WTC11 (cell line): ENCODE measurements around the gene ALKBH2. TPM values are rescaled to one million over a fixed set of nuclear protein-coding genes. Genes with fewer than 3 reads are reported as not detected.
A peak's percentile ranks its signal among the peaks of the same experiment; 100 is the strongest.

Experiments used
- ATAC-seq: fragments of 200-7000 bp; cut with Tn5 transposase; 2 replicates; pipeline ENCODE4 v1.10.0; 2021; ENCODE audit warnings: mild to moderate bottlenecking, moderate library complexity
- CTCF ChIA-PET: fragments of 300-600 bp; sonication (Branson Sonifier 250); formaldehyde crosslinking; loops from one replicate; lab custom pipeline; 2021; ENCODE audit warnings: antibody characterized with exemption; lab: Charles Lee
- POLR2A ChIA-PET: fragments of 350-600 bp; sonication (Branson Sonifier 250); formaldehyde crosslinking; loops from one replicate; lab custom pipeline; 2021; ENCODE audit warnings: antibody characterized with exemption; lab: Charles Lee
- DNase-seq: peaks from one replicate; pipeline ENCODE4 v3.0.0; 2021; ENCODE audit warnings: low spot score
- H3K27ac Mint-ChIP-seq: 2 replicates; pipeline ENCODE4 v1.8.0; 2021; ENCODE audit warnings: mixed read lengths
- H3K27me3 Mint-ChIP-seq: 2 replicates; pipeline ENCODE4 v1.8.0; 2021; ENCODE audit warnings: low read depth, mild to moderate bottlenecking, moderate library complexity, mixed read lengths
- H3K36me3 Mint-ChIP-seq: 2 replicates; pipeline ENCODE4 v1.8.0; 2021; ENCODE audit warnings: mixed read lengths
- H3K4me1 Mint-ChIP-seq: 2 replicates; pipeline ENCODE4 v1.8.0; 2022; ENCODE audit warnings: mixed read lengths
- H3K4me3 Mint-ChIP-seq: 2 replicates; pipeline ENCODE4 v1.8.0; 2021; ENCODE audit warnings: mild to moderate bottlenecking, moderate library complexity, mixed read lengths
- H3K9me3 Mint-ChIP-seq: 2 replicates; pipeline ENCODE4 v1.8.0; 2021; ENCODE audit warnings: mixed read lengths
- CBFB ChIP-seq: sonication (generic); formaldehyde crosslinking; IDR thresholded peaks from 2 replicates; pipeline ENCODE4 v1.8.1; 2022; ENCODE audit warnings: mild to moderate bottlenecking, low read depth, missing genetic modification reagents
- FOXP1 ChIP-seq: sonication (generic); formaldehyde crosslinking; IDR thresholded peaks from 2 replicates; pipeline ENCODE4 v1.8.0; 2022; ENCODE audit warnings: missing genetic modification reagents, mild to moderate bottlenecking, moderate library complexity, borderline replicate concordance
- HMGA2 ChIP-seq: fragments of 250-450 bp; sonication (Bioruptor Pico); IDR thresholded peaks from 2 replicates; pipeline ENCODE4 v1.4.0; 2021; ENCODE audit warnings: mild to moderate bottlenecking, moderate library complexity
- NR1H2 ChIP-seq: sonication (generic); formaldehyde crosslinking; IDR thresholded peaks from 2 replicates; pipeline ENCODE4 v1.9.0; 2021; ENCODE audit warnings: mild to moderate bottlenecking, moderate library complexity, missing genetic modification reagents
- NR2C2 ChIP-seq: sonication (generic); formaldehyde crosslinking; IDR thresholded peaks from 2 replicates; pipeline ENCODE4 v1.8.0; 2022; ENCODE audit warnings: mild to moderate bottlenecking, missing genetic modification reagents
- SOX15 ChIP-seq: fragments of 250-450 bp; sonication (Bioruptor Pico); IDR thresholded peaks from 2 replicates; pipeline ENCODE4 v1.9.0; 2021; ENCODE audit warnings: mild to moderate bottlenecking
- TCF7 ChIP-seq: sonication (generic); formaldehyde crosslinking; IDR thresholded peaks from 2 replicates; pipeline ENCODE4 v1.8.0; 2022; ENCODE audit warnings: mild to moderate bottlenecking, low read depth, missing genetic modification reagents, moderate library complexity
- ZNF396 ChIP-seq: fragments of 250-450 bp; sonication (Bioruptor Pico); IDR thresholded peaks from 2 replicates; pipeline ENCODE4 v1.8.0; 2021; ENCODE audit warnings: mild to moderate bottlenecking, moderate library complexity, borderline replicate concordance
- total RNA-seq: library from RNA; stranded (reverse); gene quantifications from 3 replicates; pipeline ENCODE4 v1.2.3, GENCODE V29; 2021
- TF ChIP-seq, protein P1 (sequence below): fragments of 200-600 bp; IDR thresholded peaks from 2 replicates; pipeline ENCODE4 v1.8.0; 2022; ENCODE audit warnings: antibody characterized with exemption
- TF ChIP-seq, protein P2 (sequence below): sonication (generic); formaldehyde crosslinking; IDR thresholded peaks from 2 replicates; pipeline ENCODE4 v1.8.1; 2022; ENCODE audit warnings: low read depth, mild to moderate bottlenecking, moderate library complexity, missing genetic modification reagents, borderline replicate concordance
- TF ChIP-seq, protein P3 (sequence below): sonication (generic); formaldehyde crosslinking; conservative IDR thresholded peaks from 2 replicates; pipeline ENCODE4 v1.8.1; 2022; ENCODE audit warnings: mild to moderate bottlenecking, missing genetic modification reagents
- TF ChIP-seq, protein P4 (sequence below): fragments of 250-450 bp; sonication (Bioruptor Pico); IDR thresholded peaks from 2 replicates; pipeline ENCODE4 v1.9.0; 2021; ENCODE audit warnings: moderate library complexity, mild to moderate bottlenecking, inconsistent platforms, borderline replicate concordance
- TF ChIP-seq, protein P5 (sequence below): sonication (generic); formaldehyde crosslinking; IDR thresholded peaks from 2 replicates; pipeline ENCODE4 v1.8.0; 2022; ENCODE audit warnings: mild to moderate bottlenecking, missing genetic modification reagents
- TF ChIP-seq, protein P6 (sequence below): sonication (generic); formaldehyde crosslinking; IDR thresholded peaks from 2 replicates; pipeline ENCODE4 v1.8.0; 2022; ENCODE audit warnings: mild to moderate bottlenecking, missing genetic modification reagents
- TF ChIP-seq, protein P7 (sequence below): sonication (generic); formaldehyde crosslinking; IDR thresholded peaks from 2 replicates; pipeline ENCODE4 v1.8.1; 2023; ENCODE audit warnings: mild to moderate bottlenecking, missing genetic modification reagents, borderline replicate concordance
- TF ChIP-seq, protein P8 (sequence below): fragments of 250-450 bp; sonication (Bioruptor Pico); IDR thresholded peaks from 2 replicates; pipeline ENCODE4 v1.9.0; 2021; ENCODE audit warnings: mild to moderate bottlenecking, borderline replicate concordance
- TF ChIP-seq, protein P9 (sequence below): sonication (generic); formaldehyde crosslinking; IDR thresholded peaks from 2 replicates; pipeline ENCODE4 v1.8.1; 2022; ENCODE audit warnings: missing genetic modification reagents, borderline replicate concordance

ALKBH2 gene
- total RNA-seq, 1 experiment from 2014 or later: 15.2 TPM

DNA sequence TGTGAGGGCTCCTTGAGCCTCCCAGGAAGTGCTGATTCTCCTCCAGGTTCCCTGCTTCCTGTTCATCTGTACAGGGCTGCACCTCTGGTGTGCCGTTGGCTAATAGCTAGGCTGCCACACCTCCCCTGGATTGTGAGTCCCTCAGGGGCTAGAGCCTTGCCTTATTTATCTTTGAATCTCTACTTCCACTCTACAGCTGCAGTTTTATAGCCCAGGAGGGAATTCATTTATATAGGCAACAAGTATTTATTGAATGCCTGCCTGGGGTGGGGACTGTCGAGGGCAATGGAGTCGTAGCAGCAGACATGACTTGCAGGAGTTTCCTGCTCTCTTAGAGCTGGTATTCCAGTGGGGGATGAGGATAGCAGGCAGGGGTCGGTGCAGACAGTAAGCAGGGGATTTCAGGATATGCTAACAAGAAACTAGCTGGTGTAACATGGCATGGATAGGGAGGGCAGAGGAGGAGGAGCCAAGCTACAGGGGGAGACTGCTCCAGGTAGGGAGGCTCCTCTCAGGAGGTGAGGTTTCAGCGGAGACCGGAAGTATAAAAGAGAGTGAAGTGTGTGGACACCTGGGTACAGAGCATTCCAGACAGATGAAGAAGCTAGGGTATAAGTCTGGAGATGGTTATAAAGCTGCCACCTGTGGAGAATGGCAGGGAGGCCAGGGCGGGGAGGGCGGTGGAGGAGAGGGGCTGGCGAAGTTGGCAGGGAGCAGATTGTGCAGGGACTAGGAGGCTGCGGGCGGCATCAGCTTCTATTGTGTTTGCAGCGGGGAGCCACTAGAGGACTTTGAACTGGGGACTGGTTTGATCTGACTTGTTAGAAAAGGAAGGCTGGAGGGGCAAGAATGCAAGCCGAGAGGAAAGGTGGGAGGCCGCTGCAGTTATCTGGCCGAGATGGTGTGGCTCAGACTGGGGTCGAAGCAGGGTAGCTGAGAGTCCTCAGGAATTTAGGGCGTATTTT lies 23.7 kb downstream of the ALKBH2 start:
- peaks cover 15% of the 10 kb centered on the region for H3K4me1 Mint-ChIP-seq
- ChIA-PET POLR2A (interaction anchor here (0.8 kb wide), 1 partner anchor 17 kb away, joined by 3 read pairs; the partner anchor contains the start of gene USP30), CTCF (interaction anchor here (0.7 to 1.9 kb wide), 14 partner anchors 9 to 316 kb away, joined by 3 to 9 read pairs (median 6); partner anchors contain the start of genes ALKBH2, UNG and USP30)
- no peaks in the 10 kb centered on the region for H3K27me3 Mint-ChIP-seq
- peak; percentile 56 for DNase-seq
- peaks cover under 1% of the 10 kb centered on the region for H3K9me3 Mint-ChIP-seq
- peak overlapping the region; percentile 52 for H3K4me3 Mint-ChIP-seq
- ATAC-seq: peak; percentile 85
- H3K36me3 Mint-ChIP-seq: peaks cover 2% of the 10 kb centered on the region
- peak overlapping the region; percentile 92 for H3K27ac Mint-ChIP-seq
- TF ChIP-seq, protein P1, sequence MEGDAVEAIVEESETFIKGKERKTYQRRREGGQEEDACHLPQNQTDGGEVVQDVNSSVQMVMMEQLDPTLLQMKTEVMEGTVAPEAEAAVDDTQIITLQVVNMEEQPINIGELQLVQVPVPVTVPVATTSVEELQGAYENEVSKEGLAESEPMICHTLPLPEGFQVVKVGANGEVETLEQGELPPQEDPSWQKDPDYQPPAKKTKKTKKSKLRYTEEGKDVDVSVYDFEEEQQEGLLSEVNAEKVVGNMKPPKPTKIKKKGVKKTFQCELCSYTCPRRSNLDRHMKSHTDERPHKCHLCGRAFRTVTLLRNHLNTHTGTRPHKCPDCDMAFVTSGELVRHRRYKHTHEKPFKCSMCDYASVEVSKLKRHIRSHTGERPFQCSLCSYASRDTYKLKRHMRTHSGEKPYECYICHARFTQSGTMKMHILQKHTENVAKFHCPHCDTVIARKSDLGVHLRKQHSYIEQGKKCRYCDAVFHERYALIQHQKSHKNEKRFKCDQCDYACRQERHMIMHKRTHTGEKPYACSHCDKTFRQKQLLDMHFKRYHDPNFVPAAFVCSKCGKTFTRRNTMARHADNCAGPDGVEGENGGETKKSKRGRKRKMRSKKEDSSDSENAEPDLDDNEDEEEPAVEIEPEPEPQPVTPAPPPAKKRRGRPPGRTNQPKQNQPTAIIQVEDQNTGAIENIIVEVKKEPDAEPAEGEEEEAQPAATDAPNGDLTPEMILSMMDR: no peak
- TF ChIP-seq, protein P2, sequence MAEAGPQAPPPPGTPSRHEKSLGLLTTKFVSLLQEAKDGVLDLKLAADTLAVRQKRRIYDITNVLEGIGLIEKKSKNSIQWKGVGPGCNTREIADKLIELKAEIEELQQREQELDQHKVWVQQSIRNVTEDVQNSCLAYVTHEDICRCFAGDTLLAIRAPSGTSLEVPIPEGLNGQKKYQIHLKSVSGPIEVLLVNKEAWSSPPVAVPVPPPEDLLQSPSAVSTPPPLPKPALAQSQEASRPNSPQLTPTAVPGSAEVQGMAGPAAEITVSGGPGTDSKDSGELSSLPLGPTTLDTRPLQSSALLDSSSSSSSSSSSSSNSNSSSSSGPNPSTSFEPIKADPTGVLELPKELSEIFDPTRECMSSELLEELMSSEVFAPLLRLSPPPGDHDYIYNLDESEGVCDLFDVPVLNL (CRISPR knock-in tag): no peak
- TF ChIP-seq, protein P3, sequence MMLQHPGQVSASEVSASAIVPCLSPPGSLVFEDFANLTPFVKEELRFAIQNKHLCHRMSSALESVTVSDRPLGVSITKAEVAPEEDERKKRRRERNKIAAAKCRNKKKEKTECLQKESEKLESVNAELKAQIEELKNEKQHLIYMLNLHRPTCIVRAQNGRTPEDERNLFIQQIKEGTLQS (CRISPR knock-in tag): no peak
- TF ChIP-seq NR2C2 (CRISPR knock-in tag): no peak
- no peak for TF ChIP-seq HMGA2 (CRISPR knock-in tag)
- TF ChIP-seq, protein P4, sequence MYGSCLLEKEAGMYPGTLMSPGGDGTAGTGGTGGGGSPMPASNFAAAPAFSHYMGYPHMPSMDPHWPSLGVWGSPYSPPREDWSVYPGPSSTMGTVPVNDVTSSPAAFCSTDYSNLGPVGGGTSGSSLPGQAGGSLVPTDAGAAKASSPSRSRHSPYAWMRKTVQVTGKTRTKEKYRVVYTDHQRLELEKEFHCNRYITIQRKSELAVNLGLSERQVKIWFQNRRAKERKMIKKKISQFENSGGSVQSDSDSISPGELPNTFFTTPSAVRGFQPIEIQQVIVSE (CRISPR knock-in tag): no peak
- TF ChIP-seq, protein P5, sequence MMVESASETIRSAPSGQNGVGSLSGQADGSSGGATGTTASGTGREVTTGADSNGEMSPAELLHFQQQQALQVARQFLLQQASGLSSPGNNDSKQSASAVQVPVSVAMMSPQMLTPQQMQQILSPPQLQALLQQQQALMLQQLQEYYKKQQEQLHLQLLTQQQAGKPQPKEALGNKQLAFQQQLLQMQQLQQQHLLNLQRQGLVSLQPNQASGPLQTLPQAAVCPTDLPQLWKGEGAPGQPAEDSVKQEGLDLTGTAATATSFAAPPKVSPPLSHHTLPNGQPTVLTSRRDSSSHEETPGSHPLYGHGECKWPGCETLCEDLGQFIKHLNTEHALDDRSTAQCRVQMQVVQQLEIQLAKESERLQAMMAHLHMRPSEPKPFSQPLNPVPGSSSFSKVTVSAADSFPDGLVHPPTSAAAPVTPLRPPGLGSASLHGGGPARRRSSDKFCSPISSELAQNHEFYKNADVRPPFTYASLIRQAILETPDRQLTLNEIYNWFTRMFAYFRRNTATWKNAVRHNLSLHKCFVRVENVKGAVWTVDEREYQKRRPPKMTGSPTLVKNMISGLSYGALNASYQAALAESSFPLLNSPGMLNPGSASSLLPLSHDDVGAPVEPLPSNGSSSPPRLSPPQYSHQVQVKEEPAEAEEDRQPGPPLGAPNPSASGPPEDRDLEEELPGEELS: no peak
- TF ChIP-seq, protein P6, sequence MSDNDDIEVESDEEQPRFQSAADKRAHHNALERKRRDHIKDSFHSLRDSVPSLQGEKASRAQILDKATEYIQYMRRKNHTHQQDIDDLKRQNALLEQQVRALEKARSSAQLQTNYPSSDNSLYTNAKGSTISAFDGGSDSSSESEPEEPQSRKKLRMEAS (CRISPR knock-in tag): no peak
- no peak for TF ChIP-seq FOXP1 (CRISPR knock-in tag)
- TF ChIP-seq, protein P7, sequence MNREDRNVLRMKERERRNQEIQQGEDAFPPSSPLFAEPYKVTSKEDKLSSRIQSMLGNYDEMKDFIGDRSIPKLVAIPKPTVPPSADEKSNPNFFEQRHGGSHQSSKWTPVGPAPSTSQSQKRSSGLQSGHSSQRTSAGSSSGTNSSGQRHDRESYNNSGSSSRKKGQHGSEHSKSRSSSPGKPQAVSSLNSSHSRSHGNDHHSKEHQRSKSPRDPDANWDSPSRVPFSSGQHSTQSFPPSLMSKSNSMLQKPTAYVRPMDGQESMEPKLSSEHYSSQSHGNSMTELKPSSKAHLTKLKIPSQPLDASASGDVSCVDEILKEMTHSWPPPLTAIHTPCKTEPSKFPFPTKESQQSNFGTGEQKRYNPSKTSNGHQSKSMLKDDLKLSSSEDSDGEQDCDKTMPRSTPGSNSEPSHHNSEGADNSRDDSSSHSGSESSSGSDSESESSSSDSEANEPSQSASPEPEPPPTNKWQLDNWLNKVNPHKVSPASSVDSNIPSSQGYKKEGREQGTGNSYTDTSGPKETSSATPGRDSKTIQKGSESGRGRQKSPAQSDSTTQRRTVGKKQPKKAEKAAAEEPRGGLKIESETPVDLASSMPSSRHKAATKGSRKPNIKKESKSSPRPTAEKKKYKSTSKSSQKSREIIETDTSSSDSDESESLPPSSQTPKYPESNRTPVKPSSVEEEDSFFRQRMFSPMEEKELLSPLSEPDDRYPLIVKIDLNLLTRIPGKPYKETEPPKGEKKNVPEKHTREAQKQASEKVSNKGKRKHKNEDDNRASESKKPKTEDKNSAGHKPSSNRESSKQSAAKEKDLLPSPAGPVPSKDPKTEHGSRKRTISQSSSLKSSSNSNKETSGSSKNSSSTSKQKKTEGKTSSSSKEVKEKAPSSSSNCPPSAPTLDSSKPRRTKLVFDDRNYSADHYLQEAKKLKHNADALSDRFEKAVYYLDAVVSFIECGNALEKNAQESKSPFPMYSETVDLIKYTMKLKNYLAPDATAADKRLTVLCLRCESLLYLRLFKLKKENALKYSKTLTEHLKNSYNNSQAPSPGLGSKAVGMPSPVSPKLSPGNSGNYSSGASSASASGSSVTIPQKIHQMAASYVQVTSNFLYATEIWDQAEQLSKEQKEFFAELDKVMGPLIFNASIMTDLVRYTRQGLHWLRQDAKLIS: no peak
- TF ChIP-seq SOX15: no peak
- no peak for TF ChIP-seq CBFB (CRISPR knock-in tag)
- TF ChIP-seq TCF7 (CRISPR knock-in tag): no peak
- TF ChIP-seq, protein P8, sequence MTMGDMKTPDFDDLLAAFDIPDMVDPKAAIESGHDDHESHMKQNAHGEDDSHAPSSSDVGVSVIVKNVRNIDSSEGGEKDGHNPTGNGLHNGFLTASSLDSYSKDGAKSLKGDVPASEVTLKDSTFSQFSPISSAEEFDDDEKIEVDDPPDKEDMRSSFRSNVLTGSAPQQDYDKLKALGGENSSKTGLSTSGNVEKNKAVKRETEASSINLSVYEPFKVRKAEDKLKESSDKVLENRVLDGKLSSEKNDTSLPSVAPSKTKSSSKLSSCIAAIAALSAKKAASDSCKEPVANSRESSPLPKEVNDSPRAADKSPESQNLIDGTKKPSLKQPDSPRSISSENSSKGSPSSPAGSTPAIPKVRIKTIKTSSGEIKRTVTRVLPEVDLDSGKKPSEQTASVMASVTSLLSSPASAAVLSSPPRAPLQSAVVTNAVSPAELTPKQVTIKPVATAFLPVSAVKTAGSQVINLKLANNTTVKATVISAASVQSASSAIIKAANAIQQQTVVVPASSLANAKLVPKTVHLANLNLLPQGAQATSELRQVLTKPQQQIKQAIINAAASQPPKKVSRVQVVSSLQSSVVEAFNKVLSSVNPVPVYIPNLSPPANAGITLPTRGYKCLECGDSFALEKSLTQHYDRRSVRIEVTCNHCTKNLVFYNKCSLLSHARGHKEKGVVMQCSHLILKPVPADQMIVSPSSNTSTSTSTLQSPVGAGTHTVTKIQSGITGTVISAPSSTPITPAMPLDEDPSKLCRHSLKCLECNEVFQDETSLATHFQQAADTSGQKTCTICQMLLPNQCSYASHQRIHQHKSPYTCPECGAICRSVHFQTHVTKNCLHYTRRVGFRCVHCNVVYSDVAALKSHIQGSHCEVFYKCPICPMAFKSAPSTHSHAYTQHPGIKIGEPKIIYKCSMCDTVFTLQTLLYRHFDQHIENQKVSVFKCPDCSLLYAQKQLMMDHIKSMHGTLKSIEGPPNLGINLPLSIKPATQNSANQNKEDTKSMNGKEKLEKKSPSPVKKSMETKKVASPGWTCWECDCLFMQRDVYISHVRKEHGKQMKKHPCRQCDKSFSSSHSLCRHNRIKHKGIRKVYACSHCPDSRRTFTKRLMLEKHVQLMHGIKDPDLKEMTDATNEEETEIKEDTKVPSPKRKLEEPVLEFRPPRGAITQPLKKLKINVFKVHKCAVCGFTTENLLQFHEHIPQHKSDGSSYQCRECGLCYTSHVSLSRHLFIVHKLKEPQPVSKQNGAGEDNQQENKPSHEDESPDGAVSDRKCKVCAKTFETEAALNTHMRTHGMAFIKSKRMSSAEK (CRISPR knock-in tag): no peak
- no peak for TF ChIP-seq NR1H2 (CRISPR knock-in tag)
- TF ChIP-seq, protein P9, sequence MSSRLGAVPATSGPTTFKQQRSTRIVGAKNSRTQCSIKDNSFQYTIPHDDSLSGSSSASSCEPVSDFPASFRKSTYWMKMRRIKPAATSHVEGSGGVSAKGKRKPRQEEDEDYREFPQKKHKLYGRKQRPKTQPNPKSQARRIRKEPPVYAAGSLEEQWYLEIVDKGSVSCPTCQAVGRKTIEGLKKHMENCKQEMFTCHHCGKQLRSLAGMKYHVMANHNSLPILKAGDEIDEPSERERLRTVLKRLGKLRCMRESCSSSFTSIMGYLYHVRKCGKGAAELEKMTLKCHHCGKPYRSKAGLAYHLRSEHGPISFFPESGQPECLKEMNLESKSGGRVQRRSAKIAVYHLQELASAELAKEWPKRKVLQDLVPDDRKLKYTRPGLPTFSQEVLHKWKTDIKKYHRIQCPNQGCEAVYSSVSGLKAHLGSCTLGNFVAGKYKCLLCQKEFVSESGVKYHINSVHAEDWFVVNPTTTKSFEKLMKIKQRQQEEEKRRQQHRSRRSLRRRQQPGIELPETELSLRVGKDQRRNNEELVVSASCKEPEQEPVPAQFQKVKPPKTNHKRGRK (CRISPR knock-in tag): no peak
- TF ChIP-seq ZNF396 (CRISPR knock-in tag): no peak
